CD14-positive monocyte (primary cell): ENCODE measurements around the gene COL13A1. TPM values are rescaled to one million over a fixed set of nuclear protein-coding genes. Genes with fewer than 3 reads are reported as not detected.

Experiments used
- DNase-seq, 3 donors: peaks; one replicate each; pipeline ENCODE4 v3.0.0-alpha.2; 2011 to 2022
- H2AFZ ChIP-seq: 2 replicates; pipeline ENCODE4 v1.6.0; 2012; ENCODE audit warnings: mild to moderate bottlenecking, low read depth, low read length, inconsistent platforms; ENCODE audit not compliant: insufficient read depth, poor library complexity, severe bottlenecking
- H3K27ac ChIP-seq, 2 donors: 1 replicate in 1 of 2; 2 replicates in 1 of 2; pipeline ENCODE4 v1.5.1; 2012 to 2013; ENCODE audit warnings: low read length in 2 of 2, control low read depth in 1 of 2, inconsistent platforms in 1 of 2, low read depth in 1 of 2, mild to moderate bottlenecking in 1 of 2
- H3K27me3 ChIP-seq, 2 donors: one replicate each; pipeline versions ENCODE4 v1.6.0 to v1.6.1; 2011 to 2013; ENCODE audit warnings: low read length in 2 of 2; ENCODE audit not compliant: control insufficient read depth in 2 of 2, insufficient read depth in 2 of 2
- H3K36me3 ChIP-seq, 2 donors: replicated peaks in 1 of 2; 1 replicate in 1 of 2; 2 replicates in 1 of 2; pipeline versions ENCODE4 v1.5.1 to v1.6.1; 2012 to 2013; ENCODE audit warnings: low read length in 2 of 2, control low read depth in 1 of 2, inconsistent platforms in 1 of 2, mild to moderate bottlenecking in 1 of 2; ENCODE audit not compliant: insufficient read depth in 2 of 2, control insufficient read depth in 1 of 2
- H3K4me1 ChIP-seq, 2 donors: 1 replicate in 1 of 2; 2 replicates in 1 of 2; pipeline versions ENCODE4 v1.5.1 to v1.6.1; 2012 to 2013; ENCODE audit warnings: low read length in 2 of 2, control low read depth in 1 of 2, inconsistent platforms in 1 of 2, mild to moderate bottlenecking in 1 of 2, moderate library complexity in 1 of 2; ENCODE audit not compliant: insufficient read depth in 2 of 2, control insufficient read depth in 1 of 2
- H3K4me2 ChIP-seq: replicated peaks from 2 replicates; pipeline ENCODE3; 2012; ENCODE audit warnings: low read length, moderate library complexity, mild to moderate bottlenecking; ENCODE audit not compliant: poor library complexity, severe bottlenecking; ENCODE audit errors: extremely low read depth
- H3K4me3 ChIP-seq, 3 experiments: fragments of 200-600 bp in 1 of 3; sonication (generic) in 1 of 3; replicated peaks in 1 of 3; 1 replicate in 2 of 3; 2 replicates in 1 of 3; pipeline ENCODE4 v1.5.1; 2011 to 2013; ENCODE audit warnings: low read length in 3 of 3, mild to moderate bottlenecking in 3 of 3, control low read depth in 2 of 3, low read depth in 2 of 3, inconsistent platforms in 1 of 3, moderate library complexity in 1 of 3
- H3K79me2 ChIP-seq: 2 replicates; pipeline ENCODE4 v1.6.0; 2012; ENCODE audit warnings: mild to moderate bottlenecking, control low read depth, inconsistent platforms, low read length, moderate library complexity; ENCODE audit not compliant: insufficient read depth
- H3K9ac ChIP-seq: 2 replicates; pipeline ENCODE4 v1.6.0; 2017; ENCODE audit warnings: low read length, mild to moderate bottlenecking; ENCODE audit not compliant: insufficient read depth, poor library complexity, severe bottlenecking
- H3K9me3 ChIP-seq, 2 donors: replicated peaks in 1 of 2; 1 replicate in 1 of 2; 2 replicates in 1 of 2; pipeline versions ENCODE4 v1.5.1 to v1.6.1; 2012 to 2013; ENCODE audit warnings: low read length in 2 of 2, control low read depth in 1 of 2; ENCODE audit not compliant: control insufficient read depth in 1 of 2, insufficient read depth in 1 of 2
- H4K20me1 ChIP-seq: 2 replicates; pipeline ENCODE4 v1.6.0; 2012; ENCODE audit warnings: mild to moderate bottlenecking, low read length, control low read depth, moderate library complexity; ENCODE audit not compliant: insufficient read depth
- H3K27ac Mint-ChIP-seq, 7 donors: one replicate each; pipeline ENCODE4 v1.8.0; 2020; ENCODE audit warnings: mild to moderate bottlenecking in 7 of 7, mixed read lengths in 7 of 7, moderate library complexity in 6 of 7, inconsistent platforms in 2 of 7
- H3K27me3 Mint-ChIP-seq, 3 donors: one replicate each; pipeline ENCODE4 v1.8.0; 2021 to 2022; ENCODE audit warnings: low read depth in 3 of 3, mild to moderate bottlenecking in 3 of 3, mixed read lengths in 3 of 3, moderate library complexity in 3 of 3, inconsistent platforms in 1 of 3
- H3K36me3 Mint-ChIP-seq, 2 donors: one replicate each; pipeline ENCODE4 v1.8.0; 2020; ENCODE audit warnings: mixed read lengths in 2 of 2, inconsistent platforms in 1 of 2, mild to moderate bottlenecking in 1 of 2
- H3K4me1 Mint-ChIP-seq: one replicate; pipeline ENCODE4 v1.8.0; 2020; ENCODE audit warnings: mild to moderate bottlenecking, mixed read lengths
- H3K4me3 Mint-ChIP-seq, 2 donors: one replicate each; pipeline ENCODE4 v1.8.0; 2020; ENCODE audit warnings: mild to moderate bottlenecking in 2 of 2, mixed read lengths in 2 of 2, moderate library complexity in 1 of 2
- H3K9me3 Mint-ChIP-seq, 7 donors: one replicate each; pipeline ENCODE4 v1.8.0; 2020 to 2022; ENCODE audit warnings: mixed read lengths in 7 of 7, mild to moderate bottlenecking in 6 of 7, moderate library complexity in 6 of 7, inconsistent platforms in 2 of 7
- CTCF ChIP-seq: fragments of 200-600 bp; IDR thresholded peaks from one replicate; pipeline ENCODE4 v1.8.0; 2022; ENCODE audit warnings: antibody characterized with exemption, mild to moderate bottlenecking
- WGBS: methylation state at CpG from one replicate; pipeline ENCODE4 v1.1.5; 2013; ENCODE audit warnings: missing lambda C conversion rate; ENCODE audit not compliant: insufficient coverage; 5-methylcytosine and 5-hydroxymethylcytosine counted together
- intact Hi-C, 2 donors: fragments of 100-400 bp; cut with micrococcal nuclease; formaldehyde crosslinking; loops; one replicate each; pipeline versions ENCODE4 v1.15.0 to v1.15.1; 2023
- polyA plus RNA-seq, 3 donors: library from polyadenylated mRNA; depleted of rRNA in 1 of 3; unstranded in 2 of 3; stranded (reverse) in 1 of 3; fragments of 300-500 nt in 2 of 3; fragments of >200 nt in 1 of 3; fragmentation: Illumina TruSeq in 2 of 3; gene quantifications; 1 replicate in 2 of 3; 2 replicates in 1 of 3; pipeline ENCODE4 v1.2.3, GENCODE V29; 2012 to 2021

COL13A1 gene
- polyA plus RNA-seq, 3 donors, result not detected

GRCh38 chr10:69996611-69997010, 194.9 kb downstream of the COL13A1 start:
- WGBS, result 84% methylated on average over 2 of the region's 2 CpGs
- no peak overlapping the region for H3K9ac ChIP-seq
- peaks cover 10% of the 10 kb centered on the region for H3K4me1 Mint-ChIP-seq
- no peak overlapping the region for H3K4me3 Mint-ChIP-seq
- no peaks in the 10 kb centered on the region for H3K79me2 ChIP-seq
- H3K4me3 ChIP-seq, result no peak overlapping the region
- no peaks in the 10 kb centered on the region for H3K4me1 ChIP-seq
- no peaks in the 10 kb centered on the region for H3K36me3 ChIP-seq
- H3K27me3 ChIP-seq, result no peaks in the 10 kb centered on the region
- no peaks in the 10 kb centered on the region for H4K20me1 ChIP-seq
- DNase-seq, result no peak
- H3K9me3 ChIP-seq, result peaks cover 0 to 7% of the 10 kb centered on the region in 2 donors
- TF ChIP-seq CTCF, result no peak
- H2AFZ ChIP-seq, result no peak overlapping the region
- H3K27me3 Mint-ChIP-seq, result peaks cover 0 to 6% (median 5%) of the 10 kb centered on the region in 3 donors
- H3K36me3 Mint-ChIP-seq, result no peaks in the 10 kb centered on the region
- peaks cover 0 to 11% (median 3%) of the 10 kb centered on the region in 7 donors for H3K9me3 Mint-ChIP-seq
- H3K27ac ChIP-seq, result no peak overlapping the region
- H3K27ac Mint-ChIP-seq, result no peak overlapping the region
- H3K4me2 ChIP-seq, result no peak overlapping the region
- intact Hi-C loops, result no loop called here

- H3K27me3 ChIP-seq, result no peaks in the 10 kb centered on the region
- no peak overlapping the region for H3K27ac ChIP-seq
- H3K9me3 Mint-ChIP-seq, result peaks cover 1 to 12% (median 4%) of the 10 kb centered on the region in 7 donors
- H3K9me3 ChIP-seq, result peaks cover 0 to 5% of the 10 kb centered on the region in 2 donors
- H3K4me3 ChIP-seq, result no peak overlapping the region
- H3K4me1 Mint-ChIP-seq, result peaks cover 4% of the 10 kb centered on the region
- no peaks in the 10 kb centered on the region for H4K20me1 ChIP-seq
- H3K4me3 Mint-ChIP-seq, result no peak overlapping the region
- H3K4me1 ChIP-seq, result no peaks in the 10 kb centered on the region
- H2AFZ ChIP-seq, result no peak overlapping the region
- no peaks in the 10 kb centered on the region for H3K36me3 ChIP-seq
- no peak for TF ChIP-seq CTCF
- H3K79me2 ChIP-seq, result no peaks in the 10 kb centered on the region
- no peak overlapping the region for H3K4me2 ChIP-seq
- no peaks in the 10 kb centered on the region for H3K36me3 Mint-ChIP-seq
- intact Hi-C loops, result no loop called here
- DNase-seq, result no peak
- peaks cover 10 to 14% (median 13%) of the 10 kb centered on the region in 3 donors for H3K27me3 Mint-ChIP-seq
- no peak overlapping the region for H3K27ac Mint-ChIP-seq
- no peak overlapping the region for H3K9ac ChIP-seq
- no CpG with 5 or more reads among the region's 4 CpGs for WGBS
Measured at GRCh38 chr10:70000262-70000661, 198.6 kb downstream of the COL13A1 start.
